Tibial artery (tissue), 4 donors: ENCODE measurements around the gene PKDCC.

ENCODE experiments used
- DNase-seq, 2 donors: peaks; one replicate each; pipeline ENCODE4 v3.0.0-alpha.2; 2019
- H3K27ac ChIP-seq, 2 donors: fragments of 200-600 bp; sonication (generic) in 1 of 2; 1 replicate in 1 of 2; 2 replicates in 1 of 2; pipeline ENCODE4 v1.5.1; 2018 to 2019; ENCODE audit warnings: mild to moderate bottlenecking in 1 of 2
- H3K27me3 ChIP-seq, 2 donors: fragments of 200-600 bp; sonication (generic) in 1 of 2; one replicate each; pipeline versions ENCODE4 v1.5.1 to v1.6.0; 2016 to 2019
- H3K36me3 ChIP-seq, 3 donors: fragments of 200-600 bp; sonication (generic) in 2 of 3; one replicate each; pipeline ENCODE4 v1.5.1; 2016 to 2019; ENCODE audit warnings: mild to moderate bottlenecking in 2 of 3
- H3K4me1 ChIP-seq, 4 donors: fragments of 200-600 bp; sonication (generic) in 2 of 4; 1 replicate in 3 of 4; 2 replicates in 1 of 4; pipeline ENCODE4 v1.5.1; 2016 to 2019
- H3K4me3 ChIP-seq, 2 donors: fragments of 200-600 bp; sonication (generic) in 1 of 2; 1 replicate in 1 of 2; 2 replicates in 1 of 2; pipeline ENCODE4 v1.5.1; 2018 to 2019; ENCODE audit warnings: mild to moderate bottlenecking in 2 of 2
- H3K9me3 ChIP-seq, 3 donors: fragments of 200-600 bp; sonication (generic) in 1 of 3; one replicate each; pipeline ENCODE4 v1.5.1; 2016 to 2019
- CTCF ChIP-seq, 2 experiments: fragments of 200-600 bp in 1 of 2; fragments of 450-650 bp in 1 of 2; IDR thresholded peaks; one replicate each; pipeline ENCODE4 v1.5.1; 2017 to 2019; ENCODE audit warnings: antibody characterized with exemption in 2 of 2, mild to moderate bottlenecking in 1 of 2, moderate library complexity in 1 of 2
- intact Hi-C: fragments of 100-400 bp; cut with DNase I; formaldehyde crosslinking; loops from one replicate; pipeline ENCODE4 v1.15.0; 2023; ENCODE audit warnings: low total_unique reads

PKDCC gene

GRCh38 chr2:42012651-42013050 lies 35.2 kb upstream of the PKDCC start:
- no peak for TF ChIP-seq CTCF (IDR thresholded peaks at IDR 0.05)
- no peaks in the 10 kb centered on the region for H3K36me3 ChIP-seq
- H3K4me1 ChIP-seq: peaks cover 0 to 10% (median 2%) of the 10 kb centered on the region in 4 donors
- no peak overlapping the region for H3K27ac ChIP-seq
- H3K4me3 ChIP-seq: no peak overlapping the region
- no peaks in the 10 kb centered on the region for H3K9me3 ChIP-seq
- no peak for DNase-seq
- H3K27me3 ChIP-seq: no peaks in the 10 kb centered on the region
- intact Hi-C loops: no loop called here

GRCh38 chr2:42013409-42013808 lies 34.4 kb upstream of the PKDCC start:
- no peak for DNase-seq
- no peaks in the 10 kb centered on the region for H3K27me3 ChIP-seq

GRCh38 chr2:42021464-42021863 lies 26.4 kb upstream of the PKDCC start:
- peaks cover 0 to 17% (median 13%) of the 10 kb centered on the region in 4 donors for H3K4me1 ChIP-seq
- no peak overlapping the region for H3K27ac ChIP-seq
- intact Hi-C loops: no loop called here
- TF ChIP-seq CTCF (IDR thresholded peaks at IDR 0.05): no peak
- no peak for DNase-seq
- H3K9me3 ChIP-seq: no peaks in the 10 kb centered on the region
- H3K27me3 ChIP-seq: no peaks in the 10 kb centered on the region
- H3K36me3 ChIP-seq: no peaks in the 10 kb centered on the region
- H3K4me3 ChIP-seq: no peak overlapping the region

More at GRCh38 chr2:42013409-42013808, 34.4 kb upstream of the PKDCC start:
- Histone ChIP-seq H3K27ac (no peak overlapping the region), H3K9me3 (no peaks in the 10 kb centered on the region), H3K4me1 (peaks cover 0 to 10% (median 2%) of the 10 kb centered on the region in 4 donors), H3K4me3 (no peak overlapping the region), H3K36me3 (no peaks in the 10 kb centered on the region)
- intact Hi-C loops: no loop called here
- no peak for TF ChIP-seq CTCF (IDR thresholded peaks at IDR 0.05)

- intact Hi-C loops: no loop called here
- no peaks in the 10 kb centered on the region for H3K9me3 ChIP-seq
- peak overlapping the region; percentile 52 to 53 for H3K27ac ChIP-seq
- no peak for TF ChIP-seq CTCF (IDR thresholded peaks at IDR 0.05)
- H3K4me1 ChIP-seq: peaks cover 0 to 17% (median 13%) of the 10 kb centered on the region in 4 donors
- DNase-seq: peak; percentile 40 to 72
- H3K27me3 ChIP-seq: no peaks in the 10 kb centered on the region
- no peak overlapping the region for H3K4me3 ChIP-seq
- no peaks in the 10 kb centered on the region for H3K36me3 ChIP-seq
Observed at GRCh38 chr2:42025151-42025582, 22.7 kb upstream of the PKDCC start.

- no peak for DNase-seq
- intact Hi-C loops: no loop called here
- Histone ChIP-seq H3K36me3 (no peaks in the 10 kb centered on the region), H3K4me1 (peaks cover 0 to 17% (median 13%) of the 10 kb centered on the region in 4 donors), H3K4me3 (no peak overlapping the region), H3K27me3 (no peaks in the 10 kb centered on the region), H3K9me3 (no peaks in the 10 kb centered on the region), H3K27ac (no peak overlapping the region)
- TF ChIP-seq CTCF (IDR thresholded peaks at IDR 0.05): no peak
Observed at GRCh38 chr2:42026272-42026671, 21.5 kb upstream of the PKDCC start.
